HEK293T (cell line): ENCODE data around the gene SAAL1.

ENCODE experiments used
- CTCF ChIA-PET: fragments of 350-600 bp; formaldehyde crosslinking; extraction: SDS; loops from one replicate; lab custom pipeline; 2021; ENCODE audit warnings: antibody characterized with exemption, inconsistent platforms; lab: Yijun Ruan, JAX
- POLR2A ChIA-PET: fragments of 350-600 bp; formaldehyde crosslinking; extraction: SDS; loops from one replicate; lab custom pipeline; 2020; ENCODE audit warnings: antibody characterized with exemption, inconsistent platforms; lab: Yijun Ruan, JAX
- DNase-seq: peaks from one replicate; pipeline ENCODE4 v3.0.0; 2012; ENCODE audit warnings: mixed read lengths; ENCODE audit errors: extremely low spot score
- ARNT ChIP-seq: fragments of 450-650 bp; IDR thresholded peaks from 2 replicates; pipeline ENCODE4 v1.6.1; 2017; ENCODE audit warnings: mild to moderate bottlenecking
- BHLHE40 ChIP-seq: fragments of 450-650 bp; IDR thresholded peaks from 2 replicates; pipeline ENCODE4 v1.6.1; 2016; ENCODE audit warnings: mild to moderate bottlenecking, moderate library complexity, borderline replicate concordance
- CTBP1 ChIP-seq: fragments of 450-650 bp; IDR thresholded peaks from 2 replicates; pipeline ENCODE4 v1.6.1; 2016; ENCODE audit warnings: borderline replicate concordance
- ELF4 ChIP-seq: fragments of 450-650 bp; IDR thresholded peaks from 2 replicates; pipeline ENCODE4 v1.6.1; 2017; ENCODE audit warnings: antibody characterized with exemption
- FOXA1 ChIP-seq: fragments of 450-650 bp; IDR thresholded peaks from 2 replicates; pipeline ENCODE4 v1.6.1; 2016; ENCODE audit warnings: mild to moderate bottlenecking
- FOXK2 ChIP-seq: fragments of 450-650 bp; IDR thresholded peaks from 2 replicates; pipeline ENCODE4 v1.6.1; 2016; ENCODE audit warnings: mild to moderate bottlenecking
- FOXM1 ChIP-seq: fragments of 450-650 bp; IDR thresholded peaks from 2 replicates; pipeline ENCODE4 v1.6.1; 2017; ENCODE audit warnings: mild to moderate bottlenecking, borderline replicate concordance
- HDGF ChIP-seq: fragments of 450-650 bp; IDR thresholded peaks from 2 replicates; pipeline ENCODE4 v1.6.1; 2017; ENCODE audit warnings: antibody characterized with exemption, borderline replicate concordance
- L3MBTL2 ChIP-seq: fragments of 450-650 bp; conservative IDR thresholded peaks from 2 replicates; pipeline ENCODE4 v1.6.1; 2016; ENCODE audit warnings: mild to moderate bottlenecking
- LEF1 ChIP-seq: fragments of 450-650 bp; IDR thresholded peaks from 2 replicates; pipeline ENCODE4 v1.6.1; 2017; ENCODE audit warnings: mild to moderate bottlenecking, borderline replicate concordance
- NFRKB ChIP-seq: fragments of 450-650 bp; IDR thresholded peaks from 2 replicates; pipeline ENCODE4 v1.6.1; 2016; ENCODE audit warnings: mild to moderate bottlenecking, moderate library complexity
- SP1 ChIP-seq: fragments of 450-650 bp; IDR thresholded peaks from 2 replicates; pipeline ENCODE4 v1.6.1; 2017
- SUZ12 ChIP-seq: fragments of 450-650 bp; IDR thresholded peaks from 2 replicates; pipeline ENCODE4 v1.6.1; 2016; ENCODE audit warnings: mild to moderate bottlenecking
- TARDBP ChIP-seq: fragments of 450-650 bp; IDR thresholded peaks from 2 replicates; pipeline ENCODE4 v1.6.1; 2016
- ZNF384 ChIP-seq: fragments of 450-650 bp; IDR thresholded peaks from 2 replicates; pipeline ENCODE4 v1.6.1; 2016
- TF ChIP-seq, protein P1 (sequence below): fragments of 450-650 bp; IDR thresholded peaks from 2 replicates; pipeline ENCODE4 v1.6.1; 2016

The SAAL1 gene

DNA sequence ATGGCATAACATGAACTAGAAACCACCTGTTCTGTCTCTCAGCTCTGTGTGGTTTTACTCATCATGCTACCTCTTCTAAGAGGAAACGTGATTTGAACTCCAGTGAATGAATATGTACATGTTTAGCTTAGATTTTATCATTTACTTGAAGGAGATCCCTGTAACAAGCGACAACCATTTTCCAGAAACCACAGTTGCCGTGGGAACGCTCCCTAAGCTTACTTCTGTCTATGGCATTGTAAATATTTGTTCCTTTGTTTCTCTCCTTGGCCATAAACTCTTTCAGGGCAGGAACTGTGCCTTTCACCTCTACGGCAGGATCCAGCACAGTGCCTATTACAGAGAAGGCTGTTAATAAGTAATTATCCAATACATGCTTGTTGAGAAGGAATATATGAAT is 42.8 kb downstream of the SAAL1 start:
- no peak for DNase-seq
- ChIA-PET CTCF (no interaction called here), POLR2A (interaction anchor here (1.0 kb wide), 1 partner anchor 49 kb away, joined by 3 read pairs; no protein-coding TSS in a partner anchor)
- no peak for TF ChIP-seq HDGF
- no peak for TF ChIP-seq TARDBP
- no peak for TF ChIP-seq FOXA1
- TF ChIP-seq ARNT = no peak
- TF ChIP-seq SUZ12 = no peak
- no peak for TF ChIP-seq LEF1
- no peak for TF ChIP-seq NFRKB
- TF ChIP-seq, protein P1, sequence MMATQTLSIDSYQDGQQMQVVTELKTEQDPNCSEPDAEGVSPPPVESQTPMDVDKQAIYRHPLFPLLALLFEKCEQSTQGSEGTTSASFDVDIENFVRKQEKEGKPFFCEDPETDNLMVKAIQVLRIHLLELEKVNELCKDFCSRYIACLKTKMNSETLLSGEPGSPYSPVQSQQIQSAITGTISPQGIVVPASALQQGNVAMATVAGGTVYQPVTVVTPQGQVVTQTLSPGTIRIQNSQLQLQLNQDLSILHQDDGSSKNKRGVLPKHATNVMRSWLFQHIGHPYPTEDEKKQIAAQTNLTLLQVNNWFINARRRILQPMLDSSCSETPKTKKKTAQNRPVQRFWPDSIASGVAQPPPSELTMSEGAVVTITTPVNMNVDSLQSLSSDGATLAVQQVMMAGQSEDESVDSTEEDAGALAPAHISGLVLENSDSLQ = no peak
- no peak for TF ChIP-seq BHLHE40
- no peak for TF ChIP-seq CTBP1
- no peak for TF ChIP-seq FOXK2
- TF ChIP-seq ELF4 = no peak
- no peak for TF ChIP-seq SP1
- no peak for TF ChIP-seq FOXM1

DNA sequence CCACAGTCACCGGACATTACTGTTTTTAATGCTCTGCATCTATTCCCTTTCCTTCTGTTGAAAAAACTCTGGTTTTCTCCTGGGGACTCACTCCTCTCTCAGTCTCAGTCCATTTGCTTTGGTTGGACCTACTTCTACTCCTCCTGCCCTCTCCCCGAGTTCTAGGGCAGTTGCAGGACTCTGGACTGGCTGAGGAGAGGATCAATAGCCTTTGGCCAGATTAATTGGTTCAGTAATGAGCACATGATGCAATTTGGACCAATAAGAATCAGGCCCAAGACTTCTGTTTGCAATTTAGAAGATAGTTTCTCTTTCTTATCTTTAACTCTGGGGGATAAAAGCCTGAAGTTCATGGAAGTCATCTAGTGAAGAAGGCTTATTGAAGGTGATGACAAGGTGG is 44.5 kb downstream of the SAAL1 start:
- TF ChIP-seq ARNT (no peak), TARDBP (no peak), SP1 (no peak), FOXK2 (no peak), NFRKB (no peak), SUZ12 (no peak), BHLHE40 (no peak)
- TF ChIP-seq, protein P1 = no peak
- ChIA-PET CTCF (no interaction called here), POLR2A (no interaction called here)
- no peak for DNase-seq

DNA sequence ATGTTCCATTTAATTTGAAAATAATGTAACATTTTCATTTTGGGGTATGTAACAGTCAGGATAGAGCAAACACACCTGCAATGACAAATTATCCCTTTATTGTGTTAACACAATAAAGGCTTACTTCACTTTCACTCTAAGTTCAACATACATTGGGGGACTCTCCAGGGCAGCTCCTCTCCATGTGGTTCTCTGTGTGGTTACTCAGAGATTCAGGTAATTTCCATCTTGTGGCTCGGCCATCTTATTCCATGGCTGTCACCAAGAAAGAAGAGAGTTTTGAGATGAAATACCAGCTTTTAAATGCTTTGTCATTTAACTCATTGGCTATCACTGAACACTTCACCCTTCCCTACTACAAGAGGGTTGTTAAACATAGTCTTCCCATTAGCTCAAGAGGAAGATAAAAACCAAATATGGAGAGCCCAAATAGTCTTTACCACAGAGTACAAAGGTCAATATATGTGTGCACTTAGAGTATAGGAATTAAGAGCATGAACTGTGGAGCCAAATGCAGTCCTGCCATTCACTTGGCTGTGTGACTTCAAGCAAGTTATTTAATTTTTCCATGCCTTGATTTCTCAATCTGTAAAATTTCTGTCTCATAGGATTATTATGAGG is 49.2 kb downstream of the SAAL1 start:
- CTCF ChIA-PET = interaction anchor here (0.6 kb wide), 1 partner anchor 50 kb away, joined by 3 read pairs; no protein-coding TSS in a partner anchor
- DNase-seq = no peak
- TF ChIP-seq HDGF (no peak), ZNF384 (no peak), ARNT (no peak), TARDBP (no peak), BHLHE40 (no peak), NFRKB (no peak), FOXM1 (no peak), ELF4 (no peak), FOXK2 (no peak)
- TF ChIP-seq, protein P1 = no peak
- POLR2A ChIA-PET = no interaction called here

DNA sequence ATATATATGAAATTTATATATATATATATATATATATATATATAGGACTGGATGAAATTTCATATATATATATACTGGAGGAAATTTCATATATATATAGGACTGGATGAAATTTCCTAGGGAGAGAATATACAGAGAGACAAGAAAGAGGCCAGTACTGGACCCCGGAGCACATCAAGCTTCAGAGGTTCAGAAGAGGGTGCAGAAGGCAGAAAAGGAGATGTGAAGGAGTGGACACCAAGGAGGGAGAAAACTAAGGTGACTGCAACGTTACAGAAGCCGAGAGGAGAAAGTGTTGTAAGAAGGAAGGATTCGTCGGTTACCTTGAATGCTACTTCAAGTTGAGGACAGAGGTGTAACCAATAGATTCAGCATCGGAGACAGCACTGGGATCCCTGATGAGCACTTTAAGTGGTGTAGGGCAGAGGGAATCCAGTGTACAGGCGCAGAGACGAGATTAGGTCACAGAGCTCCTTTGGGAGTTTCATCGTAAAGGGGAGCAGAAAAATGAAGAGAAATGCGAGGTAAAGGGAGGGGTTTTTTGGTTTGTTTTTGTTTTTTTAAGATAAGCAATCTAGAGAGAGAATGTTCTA is 51.3 kb downstream of the SAAL1 start:
- no peak for DNase-seq
- TF ChIP-seq SP1 (no peak), HDGF (no peak), SUZ12 (no peak), FOXA1 (no peak), LEF1 (no peak), BHLHE40 (no peak), FOXK2 (no peak), TARDBP (no peak), ELF4 (no peak), CTBP1 (no peak), FOXM1 (no peak), NFRKB (no peak), L3MBTL2 (no peak), ARNT (no peak), ZNF384 (no peak)
- TF ChIP-seq, protein P1 = no peak
- ChIA-PET POLR2A (no interaction called here), CTCF (no interaction called here)

DNA sequence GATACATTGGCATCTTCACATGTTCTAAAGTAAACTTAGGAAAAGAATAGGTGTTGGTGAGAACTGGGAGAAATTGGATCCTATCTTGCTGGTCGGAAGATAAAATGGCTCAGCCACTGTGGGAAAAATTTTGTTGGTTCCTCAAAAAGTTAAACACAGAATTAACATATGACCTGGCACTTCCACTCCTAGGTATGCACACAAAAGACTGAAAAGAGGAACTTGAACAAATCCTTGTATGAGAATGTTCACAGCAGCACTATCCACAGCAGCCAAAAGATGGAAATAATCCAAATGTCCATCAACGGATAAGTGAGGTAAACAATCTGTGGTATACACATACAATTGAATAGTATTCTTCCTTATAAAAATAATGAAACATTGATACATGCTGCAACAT is 55.0 kb downstream of the SAAL1 start:
- CTCF ChIA-PET = no interaction called here
- POLR2A ChIA-PET = no interaction called here
- TF ChIP-seq FOXK2 = no peak
- no peak for TF ChIP-seq LEF1
- no peak for TF ChIP-seq BHLHE40
- no peak for TF ChIP-seq L3MBTL2
- TF ChIP-seq HDGF = no peak
- TF ChIP-seq, protein P1 = no peak
- TF ChIP-seq CTBP1 = no peak
- TF ChIP-seq TARDBP = no peak
- no peak for TF ChIP-seq SP1
- no peak for TF ChIP-seq ARNT
- no peak for TF ChIP-seq FOXM1
- no peak for TF ChIP-seq ELF4
- DNase-seq = no peak
